COLO829 (cell line): ENCODE data around the gene MYEF2.

Source experiments
- DNase-seq: peaks from one replicate; pipeline ENCODE4 v3.0.0; 2012; ENCODE audit warnings: low spot score

The MYEF2 gene

DNA sequence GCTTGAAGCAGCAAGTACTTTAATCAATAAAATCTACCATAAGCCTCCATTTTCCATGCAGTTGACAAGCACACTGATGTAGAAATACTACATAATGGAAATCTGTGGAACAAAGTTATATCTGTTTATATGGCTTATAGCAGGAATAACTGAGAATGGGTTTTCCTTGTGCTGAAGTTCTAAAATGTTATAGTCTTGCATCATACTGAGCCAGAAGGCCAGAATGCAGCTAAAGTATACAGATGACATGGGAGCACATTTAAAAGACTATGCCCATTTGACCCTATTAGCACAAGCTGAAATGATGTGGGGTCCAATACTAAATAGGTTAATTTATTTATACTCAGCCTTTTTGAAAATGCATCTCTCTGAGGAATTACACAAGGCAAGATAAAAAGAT lies 32.2 kb downstream of the MYEF2 start:
- DNase-seq, result no peak

DNA sequence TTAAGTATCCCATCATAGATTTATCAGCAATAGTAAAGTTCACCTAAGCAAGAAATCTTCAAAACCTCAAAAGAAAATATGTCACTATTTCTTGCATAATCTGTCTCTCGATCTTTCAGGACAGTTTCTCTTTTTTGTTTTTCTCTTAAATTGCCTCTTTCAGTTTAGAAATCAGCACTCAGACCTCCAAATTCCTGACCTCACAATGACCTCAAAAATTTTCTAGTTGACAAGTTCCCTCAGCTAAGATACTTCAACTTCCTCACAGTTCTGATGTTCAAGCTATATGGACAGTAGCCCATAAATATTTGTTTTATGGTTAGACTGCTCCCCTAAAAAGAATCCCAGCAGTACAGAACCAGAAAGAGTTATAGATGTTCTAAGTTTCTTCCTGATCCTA lies 33.2 kb downstream of the MYEF2 start:
- no peak for DNase-seq

GRCh38 chr15:48143856-48144255 lies 34.2 kb downstream of the MYEF2 start:
- no peak for DNase-seq

DNA sequence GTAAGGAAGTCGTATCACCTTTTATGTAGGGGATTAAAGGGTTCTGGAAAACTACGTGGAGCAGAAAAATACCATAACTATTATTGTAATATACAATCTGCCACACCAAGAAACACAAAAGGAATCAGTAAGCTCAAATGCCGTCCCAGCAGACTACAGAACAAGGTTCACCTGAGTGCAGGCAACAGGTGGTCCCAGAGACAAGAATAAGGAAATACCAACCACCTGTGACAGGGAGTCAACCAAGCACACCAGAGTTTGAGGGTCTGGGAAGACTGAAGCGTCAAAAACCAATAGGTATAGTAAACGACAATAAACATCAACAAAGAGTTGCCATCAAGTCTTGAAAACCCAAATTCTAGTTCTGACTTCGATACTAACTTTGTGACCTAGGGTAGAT lies 45.2 kb downstream of the MYEF2 start:
- DNase-seq, result no peak

GRCh38 chr15:48131324-48131723 lies 46.8 kb downstream of the MYEF2 start:
- no peak for DNase-seq

- no peak for DNase-seq
These were observed 51.3 kb downstream of the MYEF2 start for GRCh38 chr15:48126667-48127355.

DNA sequence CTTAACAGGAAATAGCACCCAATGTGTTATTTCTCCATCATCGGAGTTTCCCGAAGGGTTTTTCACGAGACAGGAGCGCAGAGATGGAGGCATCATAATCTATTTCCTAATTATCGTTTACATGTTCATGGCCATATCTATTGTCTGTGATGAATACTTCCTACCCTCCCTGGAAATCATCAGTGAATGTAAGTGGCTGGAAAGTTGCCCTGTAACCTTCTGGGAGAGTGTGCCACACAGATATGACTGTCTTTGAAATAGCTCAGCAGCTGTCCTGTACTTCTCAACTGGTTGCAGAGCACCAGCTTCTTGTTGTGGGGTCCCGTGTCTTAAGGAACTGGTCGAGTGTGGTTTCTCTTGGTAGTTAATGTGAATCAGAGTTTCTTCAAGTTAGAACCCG lies 56.2 kb downstream of the MYEF2 start:
- no peak for DNase-seq

DNA sequence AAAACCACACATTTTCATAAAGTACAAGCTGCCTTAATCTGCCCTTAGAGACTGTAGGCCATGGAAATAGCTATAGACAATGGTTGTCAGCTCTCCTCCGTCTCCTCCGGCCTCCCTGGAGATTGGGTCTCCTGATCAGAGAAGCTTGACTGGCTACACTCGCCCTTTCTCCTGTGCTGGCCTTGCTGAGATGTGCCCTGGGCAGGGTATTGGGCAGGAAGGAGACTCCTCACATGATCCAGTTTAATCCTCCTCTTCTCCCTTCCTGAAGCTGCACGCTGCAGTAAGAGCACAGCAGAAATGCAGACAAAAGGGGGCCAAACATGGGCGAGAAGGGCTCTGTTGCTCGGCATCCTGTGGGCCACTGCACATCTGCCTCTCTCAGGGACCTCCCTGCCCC lies 57.4 kb downstream of the MYEF2 start, which contains the start of gene SLC24A5:
TSS of gene SLC24A5 (plus strand) at position 246 of the 400 bp plus-strand sequence. CDS start at position 301, 55 bp downstream.
- DNase-seq, result no peak

DNA sequence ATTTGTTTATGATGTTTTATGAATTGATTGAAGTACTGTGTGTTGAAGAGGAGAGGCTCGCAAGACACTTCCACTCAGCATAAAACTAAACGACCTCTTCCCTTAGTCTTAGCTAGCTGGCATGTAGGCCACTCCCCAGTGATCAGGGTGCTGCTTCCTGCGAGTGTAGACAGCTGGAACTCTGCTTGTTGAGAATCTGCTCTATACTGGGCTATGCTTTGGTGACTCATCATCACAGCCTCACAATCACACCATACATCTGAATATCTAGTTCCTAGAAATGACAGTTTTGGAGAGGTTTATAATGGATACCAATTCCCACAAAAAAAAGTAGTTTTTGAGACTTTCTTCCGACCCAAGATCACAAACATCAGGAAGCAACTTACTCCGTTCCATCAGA lies 58.8 kb downstream of the MYEF2 start:
- no peak for DNase-seq

DNA sequence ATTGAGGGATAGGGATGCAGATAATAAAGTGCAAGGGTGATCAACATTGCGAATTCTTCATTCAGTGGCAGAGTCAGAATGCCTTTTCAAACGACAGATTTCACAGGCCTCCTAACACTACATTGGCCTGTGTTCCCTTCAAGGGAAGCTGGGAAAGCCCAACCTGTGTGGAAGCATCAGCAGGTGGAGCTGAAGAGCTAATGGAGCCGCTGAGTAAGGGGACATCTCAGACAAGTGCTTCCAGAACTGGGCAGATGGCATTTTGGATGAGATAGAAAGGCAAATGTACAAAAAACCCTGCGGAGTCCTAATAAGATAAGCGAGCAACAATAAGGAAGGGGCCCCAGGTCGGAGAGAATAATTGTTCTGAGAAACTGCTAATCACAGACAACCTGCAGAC lies 65.9 kb downstream of the MYEF2 start:
- DNase-seq, result no peak

DNA sequence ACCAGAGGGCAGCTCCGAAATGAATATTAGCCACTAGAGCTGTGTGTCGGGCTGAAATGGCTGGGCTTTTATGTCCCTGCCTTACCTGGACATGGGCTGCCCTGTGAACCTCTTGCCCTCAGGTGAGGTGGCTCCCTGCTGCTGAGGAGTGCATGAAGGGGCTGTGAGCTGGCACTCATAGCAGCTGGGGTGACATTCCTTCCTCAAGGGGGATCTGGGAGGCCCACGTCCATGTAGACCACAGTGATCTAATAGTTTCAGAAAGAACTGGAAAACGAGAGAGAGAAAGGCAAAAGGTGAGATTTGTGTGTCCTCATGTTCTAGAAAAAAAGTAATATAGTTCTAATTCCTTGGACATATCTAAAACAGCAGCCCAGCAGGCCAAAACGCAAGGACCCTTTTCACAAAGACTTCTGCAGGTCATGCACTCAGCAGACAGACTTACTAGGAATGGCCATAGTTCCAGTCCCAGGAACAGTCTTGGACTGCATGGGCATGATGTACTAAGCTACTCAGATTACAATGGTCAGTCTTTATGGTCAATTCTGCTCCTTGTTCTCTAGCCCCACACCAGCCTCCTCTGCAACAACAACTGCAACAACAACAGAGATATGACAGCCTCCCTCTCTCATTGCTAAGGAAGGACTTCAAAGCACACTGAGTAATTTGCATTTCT lies 68.1 kb downstream of the MYEF2 start:
- DNase-seq, result no peak

- DNase-seq, result peak; percentile 58
These were observed 68.9 kb downstream of the MYEF2 start for GRCh38 chr15:48109212-48109611.

GRCh38 chr15:48105936-48106335 lies 72.2 kb downstream of the MYEF2 start:
- DNase-seq, result no peak

DNA sequence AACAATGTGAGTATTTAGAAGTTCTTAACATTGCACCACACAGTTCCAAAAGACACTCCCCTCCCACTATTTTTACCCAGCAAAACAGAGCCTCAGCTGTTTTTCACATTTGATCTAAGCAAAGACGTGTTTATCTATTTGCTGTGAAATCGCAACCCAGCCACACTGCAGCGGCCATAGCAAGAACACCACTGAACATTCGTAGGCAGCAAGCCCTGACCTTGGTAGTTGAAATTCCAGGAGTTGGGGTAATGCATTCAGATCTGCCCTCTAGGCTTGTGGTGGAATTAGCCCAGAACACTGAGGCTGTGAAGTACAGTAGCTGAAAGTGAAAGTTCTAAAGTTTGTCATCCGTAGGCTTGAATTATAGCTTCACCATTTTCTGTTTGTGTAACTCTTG lies 74.4 kb downstream of the MYEF2 start:
- peak; percentile 36 for DNase-seq

DNA sequence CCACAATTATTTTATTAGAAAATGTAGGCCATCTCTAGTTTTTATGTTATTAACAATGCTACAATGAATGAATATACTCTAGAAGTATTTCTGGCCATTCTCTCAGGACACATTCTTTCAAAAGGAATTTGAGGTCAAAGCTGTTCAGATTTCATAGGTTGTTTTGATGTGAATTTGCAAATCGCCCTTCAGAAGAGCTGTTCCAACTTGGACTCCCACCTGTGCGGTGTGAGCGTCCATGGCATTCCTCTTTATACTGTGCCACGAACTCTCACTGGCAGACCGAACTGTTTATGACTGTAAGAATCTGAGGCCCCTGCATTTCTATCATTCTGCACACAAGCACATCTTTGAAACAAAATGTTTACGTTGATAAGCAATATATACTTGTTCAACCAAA lies 75.9 kb downstream of the MYEF2 start:
- no peak for DNase-seq

DNA sequence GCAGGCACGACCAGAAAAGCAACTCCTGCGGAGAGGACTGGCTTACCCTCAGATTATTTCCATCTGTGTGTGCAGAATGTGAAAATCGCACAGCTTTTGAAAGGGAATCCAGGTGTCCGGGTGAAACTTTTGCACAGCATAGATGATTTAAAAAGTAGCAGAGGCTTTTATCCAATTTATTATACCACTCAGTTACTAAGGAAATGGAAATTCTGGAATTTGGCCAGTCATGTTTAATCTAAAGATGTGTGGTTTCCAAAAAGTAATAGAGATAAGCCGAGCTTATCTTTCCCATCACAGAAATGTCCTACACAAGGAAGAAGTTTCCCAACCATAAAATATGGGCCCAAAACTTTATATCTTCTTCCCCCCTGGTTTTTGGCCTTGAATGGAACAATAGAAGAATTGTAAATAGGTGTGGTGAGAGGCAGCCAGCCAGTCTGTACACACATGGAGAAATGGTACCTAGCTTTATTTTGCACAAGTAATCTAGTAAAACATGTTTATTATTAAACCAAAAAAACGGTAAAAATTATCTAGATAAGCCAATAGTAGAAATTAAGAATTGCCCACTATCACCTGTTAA lies 76.6 kb downstream of the MYEF2 start:
- no peak for DNase-seq

DNA sequence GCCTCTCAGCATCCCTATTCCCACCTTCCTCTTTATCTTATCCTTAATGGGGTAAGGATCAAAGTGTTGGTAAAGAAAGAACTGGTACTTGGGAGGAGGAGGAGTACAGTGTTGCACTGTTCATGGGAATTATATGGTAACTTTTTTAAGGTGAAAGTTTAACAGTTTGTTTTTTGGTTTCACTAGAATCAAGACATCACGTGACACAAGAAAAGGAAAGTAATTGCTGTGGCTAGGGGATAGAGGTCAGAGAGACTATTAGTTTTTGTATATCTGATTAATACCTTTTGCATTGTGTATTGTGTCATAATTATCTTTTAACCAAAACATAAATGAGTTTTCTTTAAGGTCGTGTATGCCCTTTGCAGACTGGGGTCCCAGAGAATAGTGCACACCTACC lies 80.8 kb downstream of the MYEF2 start:
- DNase-seq, result no peak

- peak; percentile 83 for DNase-seq
These were observed 81.3 kb downstream of the MYEF2 start for GRCh38 chr15:48096813-48097212.

DNA sequence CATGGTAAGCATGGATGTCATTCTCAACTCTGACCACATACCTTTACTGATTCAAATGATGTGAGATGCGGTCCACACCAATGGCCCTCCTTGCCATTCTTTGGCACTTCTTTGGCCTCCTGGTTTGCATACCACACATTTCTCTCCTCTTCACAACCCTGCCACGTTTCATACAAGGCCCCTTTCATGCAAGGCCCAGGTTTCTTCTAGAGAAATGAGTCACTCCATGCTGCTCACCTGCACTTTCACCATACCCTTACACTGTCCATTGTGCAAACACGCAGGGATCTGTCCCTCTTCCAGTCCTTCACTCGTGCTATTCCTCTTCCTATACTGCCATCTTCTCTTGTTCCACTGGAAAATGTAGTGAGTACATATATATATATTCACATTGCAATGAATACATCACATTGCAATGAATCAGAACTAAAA lies 81.7 kb downstream of the MYEF2 start:
- DNase-seq, result no peak

- DNase-seq, result no peak
These were observed 86.6 kb downstream of the MYEF2 start for GRCh38 chr15:48091522-48091921.

DNA sequence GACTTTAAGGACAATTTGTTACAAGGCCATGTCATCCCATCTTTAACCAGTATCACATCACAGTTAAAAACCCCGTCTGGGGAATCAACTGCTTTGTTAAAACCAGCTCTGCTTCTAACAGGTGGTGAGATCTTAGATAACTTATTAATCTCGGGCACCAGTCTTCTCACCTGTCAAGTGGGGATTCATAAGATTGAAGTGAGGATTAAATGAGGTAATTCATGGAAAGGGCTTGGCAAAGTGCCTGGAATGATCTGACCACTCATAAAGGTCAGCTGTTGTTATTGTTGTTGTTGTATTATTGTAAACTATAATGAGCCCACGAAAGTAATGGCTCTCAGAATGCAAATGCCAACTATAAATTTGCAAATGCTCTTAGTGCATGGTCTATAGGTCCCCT lies 87.4 kb downstream of the MYEF2 start:
- DNase-seq, result no peak

- DNase-seq, result no peak
These were observed 88.0 kb downstream of the MYEF2 start for GRCh38 chr15:48090115-48090514.

- DNase-seq, result no peak
These were observed 88.4 kb downstream of the MYEF2 start for GRCh38 chr15:48089702-48090101.
